Neutrophil (primary cell): Measurements from ENCODE around the gene TRIM15.
"Not testable (repeated sequence)": the region's sequence is repeated elsewhere in the genome, so short reads cannot be mapped to it uniquely, and the experiment has no call there.

Experiments used
- H3K27ac ChIP-seq: fragments of 200-600 bp; sonication (generic); 2 replicates; pipeline ENCODE4 v1.5.1; 2016; ENCODE audit warnings: mild to moderate bottlenecking, moderate library complexity
- H3K27me3 ChIP-seq: fragments of 200-600 bp; sonication (generic); 2 replicates; pipeline ENCODE4 v1.6.0; 2016; ENCODE audit warnings: mild to moderate bottlenecking
- H3K36me3 ChIP-seq: fragments of 200-600 bp; sonication (generic); 2 replicates; pipeline ENCODE4 v1.5.1; 2017
- H3K4me1 ChIP-seq, 2 experiments: fragments of 200-600 bp in 1 of 2; sonication (generic) in 1 of 2; 1 replicate in 1 of 2; 2 replicates in 1 of 2; pipeline versions ENCODE4 v1.5.1 to v1.6.1; 2013 to 2016; ENCODE audit warnings: low read depth in 1 of 2, low read length in 1 of 2, mild to moderate bottlenecking in 1 of 2, moderate library complexity in 1 of 2; ENCODE audit not compliant: control insufficient read depth in 1 of 2, insufficient read depth in 1 of 2
- H3K4me3 ChIP-seq, 2 experiments: fragments of 200-600 bp in 1 of 2; sonication (generic) in 1 of 2; 1 replicate in 1 of 2; 2 replicates in 1 of 2; pipeline ENCODE4 v1.5.1; 2013 to 2016; ENCODE audit warnings: low read depth in 1 of 2, low read length in 1 of 2, mild to moderate bottlenecking in 1 of 2, moderate library complexity in 1 of 2
- H3K9me3 ChIP-seq: fragments of 200-600 bp; sonication (generic); 2 replicates; pipeline ENCODE4 v1.5.1; 2016
- TF ChIP-seq, protein P1 (sequence below): fragments of 200-600 bp; sonication (generic); IDR thresholded peaks from 2 replicates; pipeline ENCODE4 v1.5.1; 2016; ENCODE audit warnings: antibody characterized with exemption

The TRIM15 gene

DNA sequence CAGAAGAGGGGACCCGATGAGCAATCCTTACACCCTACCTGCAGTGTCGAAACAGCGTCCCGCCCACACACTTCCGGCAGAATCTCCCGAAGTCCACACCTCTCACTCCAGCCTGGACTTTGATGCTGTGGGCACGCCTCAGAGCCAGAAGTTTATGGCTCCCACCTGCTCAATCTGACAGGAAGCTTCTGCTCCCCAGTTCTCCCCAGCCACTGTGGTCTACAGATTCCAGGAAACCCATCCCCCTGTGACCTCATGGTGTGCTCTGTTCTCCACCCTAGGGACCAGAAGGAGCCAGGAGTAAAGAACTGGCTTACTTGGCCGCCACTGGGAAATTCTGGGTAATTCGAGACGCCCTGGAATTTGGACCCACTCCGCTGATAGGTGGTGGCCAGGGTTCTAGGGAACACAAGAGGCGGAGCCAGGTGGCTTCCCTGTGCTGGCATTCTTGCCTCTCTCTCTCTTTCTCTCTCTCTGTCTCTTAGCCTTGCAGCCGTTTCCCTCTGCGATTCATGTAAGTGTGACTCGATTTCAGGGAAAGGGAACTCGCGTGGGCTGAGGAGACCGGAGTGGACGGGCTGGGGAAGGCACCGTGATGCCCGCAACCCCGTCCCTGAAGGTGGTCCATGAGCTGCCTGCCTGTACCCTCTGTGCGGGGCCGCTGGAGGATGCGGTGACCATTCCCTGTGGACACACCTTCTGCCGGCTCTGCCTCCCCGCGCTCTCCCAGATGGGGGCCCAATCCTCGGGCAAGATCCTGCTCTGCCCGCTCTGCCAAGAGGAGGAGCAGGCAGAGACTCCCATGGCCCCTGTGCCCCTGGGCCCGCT lies at the start of gene TRIM15:
Gene TRIM15, plus strand, starts transcription at position 457 of the 828 bp plus-strand sequence. Its CDS starts 139 bp downstream, at position 596.
- H3K4me1 ChIP-seq = no peaks in the 10 kb centered on the region
- H3K27me3 ChIP-seq = peaks cover 20% of the 10 kb centered on the region
- TF ChIP-seq, protein P1, sequence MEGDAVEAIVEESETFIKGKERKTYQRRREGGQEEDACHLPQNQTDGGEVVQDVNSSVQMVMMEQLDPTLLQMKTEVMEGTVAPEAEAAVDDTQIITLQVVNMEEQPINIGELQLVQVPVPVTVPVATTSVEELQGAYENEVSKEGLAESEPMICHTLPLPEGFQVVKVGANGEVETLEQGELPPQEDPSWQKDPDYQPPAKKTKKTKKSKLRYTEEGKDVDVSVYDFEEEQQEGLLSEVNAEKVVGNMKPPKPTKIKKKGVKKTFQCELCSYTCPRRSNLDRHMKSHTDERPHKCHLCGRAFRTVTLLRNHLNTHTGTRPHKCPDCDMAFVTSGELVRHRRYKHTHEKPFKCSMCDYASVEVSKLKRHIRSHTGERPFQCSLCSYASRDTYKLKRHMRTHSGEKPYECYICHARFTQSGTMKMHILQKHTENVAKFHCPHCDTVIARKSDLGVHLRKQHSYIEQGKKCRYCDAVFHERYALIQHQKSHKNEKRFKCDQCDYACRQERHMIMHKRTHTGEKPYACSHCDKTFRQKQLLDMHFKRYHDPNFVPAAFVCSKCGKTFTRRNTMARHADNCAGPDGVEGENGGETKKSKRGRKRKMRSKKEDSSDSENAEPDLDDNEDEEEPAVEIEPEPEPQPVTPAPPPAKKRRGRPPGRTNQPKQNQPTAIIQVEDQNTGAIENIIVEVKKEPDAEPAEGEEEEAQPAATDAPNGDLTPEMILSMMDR = no peak
- H3K27ac ChIP-seq = no peak within 1 kb of the TSS
- no peaks in the 10 kb centered on the region for H3K9me3 ChIP-seq
- H3K36me3 ChIP-seq = no peaks in the 10 kb centered on the region
- no peak within 1 kb of the TSS for H3K4me3 ChIP-seq

DNA sequence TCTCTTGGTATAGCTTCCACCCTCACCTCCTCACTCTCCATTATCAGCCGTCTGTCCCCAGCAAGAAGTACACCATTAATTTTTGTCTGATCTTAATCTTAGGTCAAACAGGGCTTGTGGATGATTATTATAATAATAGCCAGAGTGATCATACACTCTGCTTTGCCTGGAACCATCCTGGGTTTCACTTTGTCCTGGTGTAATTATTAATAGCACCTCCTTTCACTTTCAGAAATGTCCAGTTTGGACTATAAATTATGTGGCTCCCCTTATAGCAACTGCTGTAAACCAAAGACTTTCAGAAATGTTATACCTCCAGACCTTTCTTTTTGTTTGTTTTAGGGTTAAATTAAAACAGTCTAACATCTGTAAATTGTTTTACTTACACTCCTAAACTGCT lies 49.5 kb upstream of the TRIM15 start:
- H3K27ac ChIP-seq = no peak overlapping the region
- peaks cover 89% of the 10 kb centered on the region for H3K27me3 ChIP-seq
- no peaks in the 10 kb centered on the region for H3K4me1 ChIP-seq
- H3K4me3 ChIP-seq = no peak overlapping the region
- no peaks in the 10 kb centered on the region for H3K36me3 ChIP-seq
- H3K9me3 ChIP-seq = no peaks in the 10 kb centered on the region
- TF ChIP-seq, protein P1 = no peak

DNA sequence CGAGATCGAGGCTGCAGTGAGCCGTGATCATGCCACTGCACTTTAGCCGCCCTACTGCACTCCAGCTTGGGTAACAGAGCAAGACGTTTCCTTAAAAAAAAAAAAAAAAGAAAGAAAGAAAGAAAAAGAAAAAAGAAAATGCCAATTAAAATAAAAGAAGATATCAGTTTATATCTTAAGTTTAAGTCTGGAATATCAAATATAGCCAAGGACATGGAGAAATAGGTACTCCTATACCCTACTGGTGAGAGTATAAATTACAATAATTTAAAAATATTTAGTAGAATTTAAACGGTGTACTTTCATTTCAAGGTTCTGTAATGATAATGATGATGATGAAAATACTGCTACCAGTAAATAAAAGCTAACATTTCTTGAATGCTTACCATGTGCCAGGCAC lies 46.6 kb upstream of the TRIM15 start:
- H3K36me3 ChIP-seq = no peaks in the 10 kb centered on the region
- no peak overlapping the region for H3K27ac ChIP-seq
- H3K27me3 ChIP-seq = peaks cover 72% of the 10 kb centered on the region
- TF ChIP-seq, protein P1 = no peak
- no peaks in the 10 kb centered on the region for H3K9me3 ChIP-seq
- no peaks in the 10 kb centered on the region for H3K4me1 ChIP-seq
- H3K4me3 ChIP-seq = no peak overlapping the region

DNA sequence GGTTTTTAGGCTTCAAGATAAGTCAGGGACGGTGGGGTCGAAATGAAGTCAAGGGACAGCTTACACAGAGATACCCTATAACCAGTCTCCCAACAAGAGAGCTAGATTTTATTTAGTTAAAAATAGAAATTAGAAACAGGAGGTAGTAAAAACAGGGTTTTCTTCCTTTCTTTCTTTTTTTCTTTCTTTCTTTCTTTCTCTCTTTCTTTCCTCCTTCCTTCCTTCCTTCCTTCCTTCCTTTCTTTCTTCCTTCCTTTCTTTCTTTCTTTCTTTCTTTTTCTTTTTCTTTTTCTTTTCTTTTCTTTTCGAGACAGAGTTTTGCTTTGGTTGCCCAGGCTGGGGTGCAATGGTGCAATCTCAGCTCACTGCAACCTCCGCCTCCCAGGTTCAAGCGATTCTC lies 44.7 kb upstream of the TRIM15 start:
- peaks cover 72% of the 10 kb centered on the region for H3K27me3 ChIP-seq
- H3K4me3 ChIP-seq, H3K4me1 ChIP-seq, H3K9me3 ChIP-seq, H3K27ac ChIP-seq, H3K36me3 ChIP-seq: not testable (repeated sequence)

DNA sequence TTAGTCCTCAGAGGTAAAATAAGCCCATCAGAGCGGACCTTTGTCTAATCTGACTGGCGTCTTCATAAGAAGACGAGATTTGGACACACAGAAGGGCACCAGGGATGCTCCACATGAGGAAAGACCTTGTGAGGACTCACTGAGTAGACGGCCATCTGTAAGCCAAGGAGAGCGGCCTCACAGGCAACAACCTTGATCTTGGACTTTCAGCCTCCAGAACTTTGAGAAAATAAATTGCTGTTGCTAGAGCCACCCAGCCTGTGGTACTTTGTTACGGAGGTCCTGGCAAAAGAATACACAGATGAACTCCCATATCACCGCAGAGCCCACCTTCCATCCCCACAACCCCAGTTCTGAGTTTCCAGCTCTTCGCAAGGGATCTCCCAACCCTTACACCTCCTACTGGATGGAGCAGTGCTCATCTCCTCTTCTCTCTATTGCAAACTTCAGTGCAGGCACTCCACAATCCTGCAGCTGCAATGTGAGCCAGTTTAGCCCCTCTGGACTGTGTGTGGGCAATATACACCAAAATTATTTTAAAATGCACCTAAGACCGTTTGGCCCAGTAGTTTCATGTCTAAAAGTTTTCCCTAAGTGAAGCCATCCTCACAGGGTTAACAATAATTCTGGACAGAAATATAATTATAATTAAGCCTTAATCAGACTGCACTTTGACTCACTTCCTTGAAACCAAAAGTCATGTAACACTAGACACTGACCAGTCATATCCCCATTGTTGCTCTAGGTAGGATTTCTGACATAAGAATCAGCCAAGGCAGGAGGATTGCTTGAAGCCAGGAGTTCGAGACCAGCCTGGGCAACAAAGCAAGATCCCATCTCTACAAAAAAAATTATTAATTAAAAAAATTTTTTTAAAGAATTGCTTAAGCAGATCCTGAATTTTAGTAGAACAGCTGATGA lies 41.6 kb upstream of the TRIM15 start:
- H3K27me3 ChIP-seq = peaks cover 68% of the 10 kb centered on the region
- H3K9me3 ChIP-seq = no peaks in the 10 kb centered on the region
- TF ChIP-seq, protein P1 = no peak
- H3K27ac ChIP-seq = no peak overlapping the region
- H3K36me3 ChIP-seq = no peaks in the 10 kb centered on the region
- H3K4me3 ChIP-seq = no peak overlapping the region
- no peaks in the 10 kb centered on the region for H3K4me1 ChIP-seq
